GM12864 (cell line): ENCODE data around the gene DLG4.

ENCODE experiments used
- DNase-seq: peaks from one replicate; pipeline ENCODE4 v3.0.0-alpha.2; 2011; ENCODE audit warnings: low read depth
- H3K4me3 ChIP-seq: 2 replicates; pipeline ENCODE4 v1.5.1; 2011; ENCODE audit warnings: mild to moderate bottlenecking, low read depth, low read length, control low read depth
- CTCF ChIP-seq: IDR thresholded peaks from 2 replicates; pipeline ENCODE4 v1.5.1; 2011; ENCODE audit warnings: low read depth, mild to moderate bottlenecking, moderate library complexity, low read length, control low read depth, inconsistent platforms; ENCODE audit errors: missing control alignments

The DLG4 gene

DNA sequence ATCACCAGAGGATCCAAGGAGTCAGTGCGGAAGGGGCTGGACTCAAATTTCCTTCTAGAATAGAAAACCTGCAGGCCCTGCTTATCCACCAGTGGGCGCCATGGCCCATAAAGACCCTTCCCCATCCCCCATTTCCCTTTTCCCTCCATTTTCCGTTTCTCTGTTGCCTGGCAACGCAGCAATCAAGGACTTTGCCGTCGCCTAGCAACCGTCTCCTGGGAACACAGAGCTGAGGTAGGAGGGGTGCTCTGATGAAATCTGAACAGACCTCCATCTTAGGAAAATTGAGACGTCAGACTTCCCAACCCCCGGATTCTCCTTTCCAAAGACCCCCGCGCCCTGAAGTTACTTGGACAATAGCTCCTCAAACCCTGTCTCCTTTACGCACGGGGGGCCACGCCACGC, 5.7 kb downstream of the DLG4 start:
- peak; percentile 60 for TF ChIP-seq CTCF
- no peak for DNase-seq
- H3K4me3 ChIP-seq, result peak overlapping the region; percentile 42

DNA sequence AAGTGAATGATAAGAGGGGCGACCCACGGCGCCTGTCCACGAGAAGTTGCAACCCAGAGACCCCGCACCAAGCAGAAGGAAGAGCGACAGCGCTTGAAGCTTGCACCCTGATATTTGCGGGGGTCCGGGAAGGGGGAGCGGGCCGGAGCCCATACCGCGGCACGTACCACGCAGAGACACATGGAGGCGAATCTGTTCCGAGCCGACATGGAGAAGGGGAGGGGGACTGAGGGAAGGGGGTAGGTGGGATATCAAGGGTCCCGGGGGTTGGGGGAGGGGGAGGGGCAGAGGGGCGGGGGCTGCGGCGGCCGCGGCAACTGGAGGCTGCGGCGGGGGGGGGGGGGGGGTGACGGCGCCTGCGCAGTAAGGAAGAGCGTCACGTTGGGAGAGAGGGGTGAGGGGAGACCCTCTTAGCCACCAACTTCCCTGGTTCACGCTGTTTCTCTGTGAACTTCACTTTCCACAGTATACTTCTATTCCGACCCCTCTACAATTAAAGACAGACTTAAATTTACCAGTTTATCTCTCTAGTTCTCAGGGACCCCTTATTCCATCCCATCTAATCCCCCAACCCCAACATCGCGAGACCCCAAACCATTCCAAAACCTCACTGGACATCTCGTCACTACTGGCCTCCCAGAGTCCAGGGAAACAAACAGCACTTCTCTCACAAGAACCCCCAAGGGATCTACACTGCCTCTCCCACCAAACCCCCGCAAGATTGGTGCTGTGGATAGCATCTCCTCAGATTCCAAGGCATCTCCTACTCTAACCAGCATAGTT, 8.0 kb downstream of the DLG4 start:
- no peak overlapping the region for H3K4me3 ChIP-seq
- no peak for DNase-seq
- no peak for TF ChIP-seq CTCF

DNA sequence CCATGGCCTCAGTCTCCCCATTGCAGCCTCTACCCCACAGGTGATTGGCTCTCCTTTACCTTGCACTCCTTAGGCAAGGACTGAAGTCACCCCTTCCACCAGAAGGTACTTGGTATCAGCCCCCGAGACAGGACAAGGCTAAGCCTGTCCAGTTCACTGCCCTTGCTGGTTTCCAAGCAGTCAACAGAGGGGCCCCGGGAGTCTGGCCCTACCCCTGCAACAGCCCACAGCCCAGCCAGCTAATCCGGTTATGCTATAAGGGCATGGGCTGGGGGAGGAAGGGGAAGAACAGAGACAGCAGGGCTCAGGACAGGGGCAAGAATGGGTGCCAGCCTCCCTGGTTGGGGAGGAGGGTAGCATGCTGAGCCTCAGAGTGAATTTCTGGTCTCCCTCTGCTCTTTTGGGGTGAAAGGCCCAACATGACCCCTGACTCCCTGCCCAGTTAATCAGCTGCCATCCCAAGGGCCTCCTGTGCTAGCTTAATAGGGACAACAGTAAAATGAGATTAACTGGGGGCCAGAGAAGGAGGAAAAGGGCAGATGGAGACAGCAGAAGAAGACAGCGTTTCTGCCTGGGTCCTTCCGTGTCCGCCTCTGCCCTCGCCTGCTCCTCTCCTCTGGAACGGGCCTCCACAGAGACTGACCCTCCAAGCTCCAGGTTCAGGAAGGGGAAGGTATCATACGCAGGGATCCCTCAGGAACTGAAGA, 10.7 kb downstream of the DLG4 start:
- no peak for TF ChIP-seq CTCF
- no peak overlapping the region for H3K4me3 ChIP-seq
- no peak for DNase-seq

- DNase-seq, result no peak
- TF ChIP-seq CTCF, result no peak
- H3K4me3 ChIP-seq, result no peak overlapping the region
Observed at GRCh38 chr17:7208027-7208571, 11.5 kb downstream of the DLG4 start.

GRCh38 chr17:7207120-7208001, 12.3 kb downstream of the DLG4 start:
- no peak for TF ChIP-seq CTCF
- H3K4me3 ChIP-seq, result no peak overlapping the region
- no peak for DNase-seq

GRCh38 chr17:7205561-7205960, 14.1 kb downstream of the DLG4 start:
- peak overlapping the region; percentile 47; the same call in 1 of the 2 replicates for H3K4me3 ChIP-seq
- TF ChIP-seq CTCF, result no peak
- DNase-seq, result no peak
